ENCODE measurements around the gene CUEDC1.

The CUEDC1 gene, protein sequence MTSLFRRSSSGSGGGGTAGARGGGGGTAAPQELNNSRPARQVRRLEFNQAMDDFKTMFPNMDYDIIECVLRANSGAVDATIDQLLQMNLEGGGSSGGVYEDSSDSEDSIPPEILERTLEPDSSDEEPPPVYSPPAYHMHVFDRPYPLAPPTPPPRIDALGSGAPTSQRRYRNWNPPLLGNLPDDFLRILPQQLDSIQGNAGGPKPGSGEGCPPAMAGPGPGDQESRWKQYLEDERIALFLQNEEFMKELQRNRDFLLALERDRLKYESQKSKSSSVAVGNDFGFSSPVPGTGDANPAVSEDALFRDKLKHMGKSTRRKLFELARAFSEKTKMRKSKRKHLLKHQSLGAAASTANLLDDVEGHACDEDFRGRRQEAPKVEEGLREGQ

DNA sequence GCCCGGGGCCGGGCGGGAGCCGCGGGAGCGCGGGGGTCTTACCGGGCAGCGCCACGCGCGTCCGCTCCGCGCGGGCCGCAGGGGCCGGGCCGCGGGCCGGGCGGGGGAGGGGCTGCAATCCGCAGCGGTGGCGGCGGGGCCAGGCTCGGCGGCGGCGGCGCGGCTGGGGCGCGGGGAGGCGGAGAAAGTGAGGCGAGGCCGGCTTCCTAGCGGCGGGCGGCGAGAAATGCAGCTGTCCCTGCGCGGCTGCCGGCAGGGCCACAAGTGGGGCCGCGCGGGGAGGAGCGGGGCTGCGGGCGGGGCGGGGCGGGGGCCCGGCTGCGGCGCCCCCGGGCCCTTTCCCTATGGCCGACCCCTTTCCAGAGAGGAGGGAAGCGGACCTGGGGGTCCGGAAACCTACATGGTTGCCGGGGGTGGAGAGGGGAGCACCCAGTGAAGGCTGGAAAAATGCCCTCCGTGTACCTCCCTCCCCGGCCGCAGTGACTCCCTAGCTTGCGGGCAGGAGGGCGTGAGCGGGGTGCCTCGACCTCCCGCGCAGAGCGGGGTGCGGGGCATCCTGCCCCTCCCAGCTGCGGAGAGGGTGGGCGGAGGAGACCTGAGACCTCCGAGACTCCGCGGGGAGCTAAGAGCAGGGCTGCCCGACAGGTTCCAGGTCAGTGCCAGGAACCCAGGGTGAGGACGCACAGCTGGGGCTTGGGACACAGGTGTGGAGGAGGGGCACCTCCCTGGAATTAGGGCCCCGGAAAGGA is at the start of gene CUEDC1:
CUEDC1 (minus strand) TSS at position 230 of the 749 bp plus-strand sequence. CDS start 69,848 bp downstream, outside the sequence.
- DNase-seq (ENCODE audit: low read depth in 2 of 2): peak; percentile 26 to 37

DNA sequence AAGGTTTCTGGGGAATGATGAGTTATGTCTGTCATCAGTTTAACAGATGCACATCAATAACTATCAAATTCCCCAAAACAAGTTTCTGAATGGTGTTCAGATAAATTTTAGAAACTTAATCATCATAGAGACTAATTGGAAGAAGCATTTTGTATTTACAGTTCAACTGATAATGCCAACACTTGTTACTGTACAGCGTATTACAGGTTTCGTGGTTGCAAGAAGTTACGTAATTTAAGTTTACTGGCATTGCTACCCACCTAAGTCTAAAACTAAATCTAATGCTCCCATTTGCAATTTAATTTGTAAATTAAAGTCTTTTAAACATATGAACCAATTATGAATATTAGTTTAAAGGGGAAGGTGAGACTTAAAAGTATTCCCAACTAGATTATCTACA is 48.8 kb upstream of the CUEDC1 start:
- no peak for DNase-seq (ENCODE audit: low read depth in 2 of 2)

DNA sequence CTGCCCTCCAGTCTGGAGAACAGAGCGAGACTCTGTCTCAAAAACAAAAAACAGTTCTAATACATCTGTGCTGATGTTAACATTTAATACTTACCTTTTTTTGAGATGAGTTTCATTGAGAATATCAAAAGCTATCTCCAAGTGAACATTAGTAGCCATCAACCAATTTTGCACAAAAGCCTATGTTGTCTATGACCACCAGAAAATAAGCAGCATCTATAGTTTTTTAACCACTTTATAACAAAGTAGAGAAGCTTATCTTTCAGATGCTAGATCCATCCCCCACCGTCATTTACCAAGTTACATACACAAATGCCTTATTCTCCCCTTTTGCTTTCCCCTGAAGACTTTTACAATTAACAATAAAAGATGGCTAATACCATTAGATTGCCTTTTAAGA is 47.8 kb upstream of the CUEDC1 start:
- DNase-seq (ENCODE audit: low read depth in 2 of 2): no peak

DNA sequence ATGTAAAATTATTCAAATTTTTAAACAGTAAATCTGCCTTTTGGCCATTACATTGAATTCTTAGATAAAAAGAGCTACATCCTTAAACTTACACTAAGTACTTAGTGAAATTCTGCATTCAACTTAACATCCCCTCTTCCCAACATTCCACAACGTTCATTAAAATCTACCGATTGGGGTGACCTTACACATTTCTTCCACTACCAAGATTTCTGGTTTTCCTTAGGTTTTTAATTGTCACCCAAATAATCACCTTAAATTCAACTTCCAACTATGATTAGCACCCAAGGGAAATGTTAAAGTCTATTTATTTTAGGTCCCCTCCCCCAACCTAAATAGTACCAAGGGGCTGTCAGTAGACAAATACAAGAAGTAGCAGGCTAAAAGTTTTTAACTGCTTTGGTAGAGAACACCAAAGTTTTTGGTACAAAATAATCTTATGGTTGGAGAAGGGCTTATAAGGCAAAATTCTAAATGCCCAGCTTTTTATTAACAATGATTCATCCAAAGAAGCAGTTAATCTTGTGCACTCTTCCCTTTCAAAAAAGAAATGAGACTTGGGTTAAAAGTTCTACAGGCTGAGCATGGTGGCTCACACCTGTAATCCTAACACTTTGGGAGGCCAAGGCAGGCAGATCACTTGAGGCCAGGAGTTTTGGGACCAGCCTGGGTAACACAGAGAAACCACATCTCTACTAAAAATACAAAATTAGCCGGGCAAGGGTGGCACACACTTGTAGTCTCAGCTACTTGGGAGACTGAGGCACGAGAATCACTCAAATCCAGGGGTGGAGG is 47.1 kb upstream of the CUEDC1 start:
- DNase-seq (ENCODE audit: low read depth in 2 of 2): no peak

DNA sequence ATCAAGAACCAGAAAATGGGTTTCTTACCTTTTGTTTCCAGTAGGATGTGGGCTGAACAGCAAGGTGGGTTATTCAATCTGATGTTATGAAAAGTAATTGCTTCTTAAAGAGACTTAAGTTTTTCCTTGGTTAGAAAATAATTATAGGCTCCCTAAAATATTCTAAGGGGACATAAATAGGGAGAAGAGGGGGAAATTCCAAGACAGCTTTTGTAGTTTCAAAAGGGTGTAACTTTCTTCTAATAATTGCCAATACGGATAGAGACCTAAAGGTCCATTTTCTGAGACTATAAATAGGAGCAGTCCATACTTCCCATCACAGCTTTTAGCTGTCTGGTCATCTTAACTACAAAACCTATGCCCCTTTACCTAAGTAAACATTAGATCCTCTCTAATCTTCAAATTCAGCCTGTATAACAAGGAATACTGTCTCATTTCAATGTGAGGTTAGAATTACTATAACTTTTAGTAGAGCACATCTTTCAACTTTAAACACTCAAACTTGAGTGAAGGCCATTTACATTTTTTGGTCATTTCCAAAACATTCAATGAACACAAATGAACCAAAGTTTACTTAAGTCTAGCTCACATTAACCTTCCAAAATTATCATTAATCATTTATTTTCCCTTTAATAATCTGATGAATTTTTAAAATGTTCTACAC is 46.4 kb upstream of the CUEDC1 start:
- DNase-seq (ENCODE audit: low read depth in 2 of 2): no peak

DNA sequence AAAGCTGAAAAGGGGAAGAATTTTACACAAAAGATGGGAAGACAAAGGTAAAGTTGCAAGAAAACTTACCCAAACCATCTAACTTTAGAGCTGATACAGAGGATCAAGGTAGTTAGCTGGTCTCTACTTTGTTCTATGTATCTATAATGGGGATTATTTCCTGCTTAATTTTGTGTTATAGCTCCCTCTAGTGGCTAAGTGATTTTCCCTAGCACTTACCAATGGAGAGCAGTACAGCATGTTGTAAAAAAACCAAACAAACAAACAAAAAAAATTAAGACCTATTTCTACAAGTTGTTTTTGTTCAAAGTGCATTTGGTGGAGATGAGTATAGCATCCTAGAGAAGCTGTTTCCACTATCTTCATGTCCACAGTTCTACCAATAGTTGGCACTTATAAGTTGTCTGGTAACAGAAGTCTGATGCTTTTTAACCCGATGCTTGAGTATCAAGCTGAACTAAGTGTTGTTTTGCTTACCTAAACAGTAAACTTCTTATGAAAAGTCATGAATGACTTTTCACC is 44.3 kb upstream of the CUEDC1 start:
- DNase-seq (ENCODE audit: low read depth in 2 of 2): no peak

DNA sequence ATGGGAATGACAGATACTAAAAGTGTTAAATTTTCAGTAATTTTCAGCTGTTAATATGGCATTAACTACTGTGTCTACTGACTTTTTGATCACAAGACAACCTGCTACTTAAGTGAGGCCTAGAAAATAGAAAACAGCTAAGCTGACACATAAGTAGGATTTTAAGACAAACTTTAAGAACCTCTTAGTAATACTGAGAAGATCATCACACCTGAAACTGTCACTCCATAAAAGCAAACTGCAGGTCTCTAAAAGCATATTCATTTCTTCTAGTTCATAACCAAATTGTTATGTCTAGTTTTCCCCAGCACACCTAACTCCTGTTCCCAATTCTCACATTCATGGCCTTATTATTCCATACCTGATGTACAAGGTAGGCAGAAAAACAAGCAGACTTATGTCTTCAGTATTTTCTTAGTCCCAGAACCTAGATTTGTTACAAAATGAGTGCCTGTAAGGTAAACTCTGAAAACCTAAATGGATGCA is 43.8 kb upstream of the CUEDC1 start:
- no peak for DNase-seq (ENCODE audit: low read depth in 2 of 2)

DNA sequence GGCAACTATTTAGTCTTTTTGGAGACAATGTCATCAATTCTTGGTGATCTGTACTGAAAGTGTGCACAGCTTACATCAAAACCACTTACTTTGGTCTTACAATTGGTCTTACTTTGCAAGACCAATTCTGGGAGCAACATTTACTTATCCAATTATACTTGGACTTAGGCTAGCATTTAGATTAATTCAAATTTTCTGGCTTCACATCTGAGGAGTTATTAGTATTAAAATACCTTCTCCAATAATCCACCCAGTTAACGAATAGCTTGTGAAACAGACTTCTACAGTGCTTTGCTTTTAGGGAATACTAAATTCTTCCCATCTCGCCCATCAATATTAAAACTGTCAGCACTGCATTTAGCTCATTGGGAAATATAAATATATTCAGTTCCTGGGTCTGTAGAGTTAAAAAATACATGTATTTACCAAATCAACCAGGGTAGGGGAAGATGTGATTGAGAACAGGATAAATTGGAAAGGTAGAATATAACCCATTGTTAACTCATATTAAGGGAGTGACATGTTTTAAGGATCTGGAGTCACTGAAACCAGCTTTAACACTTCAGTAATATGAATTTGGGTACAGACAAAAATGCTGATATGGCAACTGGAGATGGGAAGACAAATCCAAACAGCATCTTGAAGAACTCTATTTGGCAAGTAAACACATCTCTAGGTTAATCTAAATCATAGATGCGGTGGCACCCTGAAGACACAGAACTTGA is 42.0 kb upstream of the CUEDC1 start:
- DNase-seq (ENCODE audit: low read depth in 2 of 2): no peak

DNA sequence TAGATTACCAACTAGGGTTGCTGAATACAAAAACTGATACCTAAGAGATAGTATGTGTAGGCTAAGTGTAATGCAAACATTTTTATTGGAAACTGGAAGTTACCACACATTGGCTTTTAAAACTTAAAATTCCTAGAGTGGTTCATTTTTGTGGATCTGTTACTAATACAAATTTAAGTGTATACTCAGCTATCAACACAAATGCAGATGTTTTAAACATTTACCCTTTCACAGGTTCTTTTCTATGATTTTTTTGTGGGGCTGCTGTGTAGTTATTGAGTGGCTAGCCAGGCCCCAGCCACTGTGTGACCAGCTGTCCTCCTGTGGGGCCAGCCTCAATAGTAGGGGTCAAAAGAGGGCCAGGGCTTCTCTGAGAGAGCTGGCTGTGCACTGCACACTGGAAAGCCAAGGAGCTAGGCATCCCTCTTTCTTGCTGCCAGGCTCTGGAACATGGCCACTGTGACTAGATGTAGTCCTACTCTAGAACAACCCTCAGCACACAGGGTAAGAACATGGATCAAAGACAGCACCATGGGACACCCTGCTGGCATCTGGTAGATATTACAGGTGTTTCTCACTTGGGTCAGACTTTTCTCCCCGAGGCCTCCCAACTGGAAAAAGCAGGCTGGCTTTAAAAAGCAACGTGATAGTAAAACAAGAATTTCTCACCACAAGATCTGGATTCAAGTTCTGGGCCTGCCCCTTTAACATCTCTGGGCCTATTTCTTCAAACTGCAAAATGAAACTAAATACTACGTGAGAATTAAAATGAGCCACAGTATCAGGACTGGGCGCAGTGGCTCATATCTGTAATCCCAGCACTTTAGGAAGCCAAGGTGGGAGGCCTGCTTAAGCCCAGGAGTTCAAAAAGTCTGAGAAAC is 40.1 kb upstream of the CUEDC1 start:
- DNase-seq (ENCODE audit: low read depth in 2 of 2): peak in 1 of 2 donors; percentile 13

DNA sequence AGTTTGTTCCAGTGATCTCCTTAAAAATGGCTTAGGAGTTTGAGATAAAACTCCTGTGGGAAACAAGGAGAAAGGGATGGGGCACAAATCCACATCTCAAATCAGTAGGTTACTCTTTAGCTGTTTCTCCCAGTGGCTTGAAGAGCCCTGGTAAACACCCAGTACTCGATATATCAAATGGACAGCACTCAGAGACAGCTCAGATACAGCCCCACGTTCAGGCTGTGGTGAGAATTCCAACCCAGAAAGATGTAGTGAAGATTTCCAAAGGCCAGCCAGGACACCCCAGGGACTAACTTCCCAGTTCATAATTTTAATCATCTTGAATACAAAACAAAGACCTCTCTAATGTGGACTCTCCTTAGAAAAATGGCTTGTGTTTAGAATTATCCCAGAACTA is 39.2 kb upstream of the CUEDC1 start:
- DNase-seq (ENCODE audit: low read depth in 2 of 2): no peak

DNA sequence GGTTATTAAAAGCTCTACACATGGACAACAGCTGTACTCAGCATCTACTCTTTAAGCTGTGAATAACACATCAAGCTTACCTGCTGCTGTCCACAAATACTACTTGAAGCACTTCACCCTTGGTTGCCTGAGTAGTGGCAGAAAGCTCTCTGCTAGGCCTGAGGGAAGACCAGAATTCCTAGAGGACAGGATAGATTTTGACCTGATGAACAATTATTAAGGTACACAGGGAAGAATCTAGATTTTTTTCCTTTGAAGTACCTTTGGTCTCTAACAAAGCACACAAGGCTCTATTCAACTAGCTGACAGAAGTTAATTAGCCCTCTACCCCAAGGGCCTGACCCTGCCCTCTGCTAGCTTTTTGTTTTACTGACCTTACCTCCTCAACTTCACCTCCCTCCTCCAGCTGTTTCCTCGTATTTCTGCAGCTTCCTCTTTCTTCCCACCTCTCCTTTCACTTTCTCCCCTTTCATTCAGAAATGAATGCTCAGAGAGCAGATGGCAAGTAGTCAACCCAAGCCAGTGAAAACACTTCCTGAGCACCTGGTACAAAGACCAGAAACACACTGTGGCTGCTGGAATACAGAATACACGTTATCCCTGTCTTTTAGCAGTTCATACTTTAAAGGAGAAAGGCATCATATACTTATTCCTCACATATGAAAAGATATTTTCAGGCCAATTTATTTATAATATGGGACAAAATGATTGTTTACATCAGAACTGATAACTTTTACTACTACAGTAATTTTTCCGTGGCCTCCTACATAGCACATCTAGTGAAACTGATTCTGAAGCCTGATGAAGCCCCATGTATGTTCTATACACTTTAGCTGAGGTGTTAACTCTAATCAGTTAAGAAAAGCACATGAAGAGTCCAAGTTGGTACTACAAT is 38.5 kb upstream of the CUEDC1 start:
- DNase-seq (ENCODE audit: low read depth in 2 of 2): no peak

DNA sequence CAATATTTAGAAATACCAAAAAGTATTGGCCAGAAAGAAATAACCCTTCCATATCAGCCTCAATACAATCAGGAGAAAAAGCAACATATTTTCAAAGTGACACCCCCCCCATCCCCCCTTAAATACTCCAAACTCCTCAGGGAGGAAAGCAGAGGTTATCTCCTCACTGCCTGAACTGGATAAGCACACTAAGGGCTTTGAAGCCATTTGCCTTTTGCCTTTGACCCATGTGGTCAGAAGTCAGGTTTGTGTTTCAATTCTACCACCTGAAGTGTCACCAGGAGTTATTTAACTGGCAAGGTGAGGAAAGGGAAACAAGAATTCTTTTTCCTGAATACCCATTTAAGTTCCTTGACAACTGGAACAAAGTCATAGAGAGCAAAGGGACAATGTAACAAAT is 36.3 kb upstream of the CUEDC1 start:
- no peak for DNase-seq (ENCODE audit: low read depth in 2 of 2)

DNA sequence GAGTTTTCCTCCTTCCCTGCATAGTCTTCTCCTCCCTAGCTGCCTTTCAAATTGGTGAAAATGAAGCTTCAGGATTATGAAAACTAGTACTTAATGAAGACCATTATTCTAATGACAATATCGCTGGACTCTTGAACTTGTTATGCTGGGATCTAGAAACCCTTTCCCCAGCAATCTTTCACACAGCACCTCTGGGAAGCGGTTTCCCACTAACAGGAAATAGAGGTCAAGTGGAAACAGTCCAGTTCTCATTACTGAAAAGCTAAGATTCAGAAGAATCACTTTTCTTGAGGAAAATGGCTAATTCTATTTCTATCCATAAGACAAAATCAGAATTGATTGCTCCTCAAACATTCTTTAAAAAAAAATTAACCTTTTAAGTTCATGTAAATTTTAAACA is 34.8 kb upstream of the CUEDC1 start:
- DNase-seq (ENCODE audit: low read depth in 2 of 2): no peak

DNA sequence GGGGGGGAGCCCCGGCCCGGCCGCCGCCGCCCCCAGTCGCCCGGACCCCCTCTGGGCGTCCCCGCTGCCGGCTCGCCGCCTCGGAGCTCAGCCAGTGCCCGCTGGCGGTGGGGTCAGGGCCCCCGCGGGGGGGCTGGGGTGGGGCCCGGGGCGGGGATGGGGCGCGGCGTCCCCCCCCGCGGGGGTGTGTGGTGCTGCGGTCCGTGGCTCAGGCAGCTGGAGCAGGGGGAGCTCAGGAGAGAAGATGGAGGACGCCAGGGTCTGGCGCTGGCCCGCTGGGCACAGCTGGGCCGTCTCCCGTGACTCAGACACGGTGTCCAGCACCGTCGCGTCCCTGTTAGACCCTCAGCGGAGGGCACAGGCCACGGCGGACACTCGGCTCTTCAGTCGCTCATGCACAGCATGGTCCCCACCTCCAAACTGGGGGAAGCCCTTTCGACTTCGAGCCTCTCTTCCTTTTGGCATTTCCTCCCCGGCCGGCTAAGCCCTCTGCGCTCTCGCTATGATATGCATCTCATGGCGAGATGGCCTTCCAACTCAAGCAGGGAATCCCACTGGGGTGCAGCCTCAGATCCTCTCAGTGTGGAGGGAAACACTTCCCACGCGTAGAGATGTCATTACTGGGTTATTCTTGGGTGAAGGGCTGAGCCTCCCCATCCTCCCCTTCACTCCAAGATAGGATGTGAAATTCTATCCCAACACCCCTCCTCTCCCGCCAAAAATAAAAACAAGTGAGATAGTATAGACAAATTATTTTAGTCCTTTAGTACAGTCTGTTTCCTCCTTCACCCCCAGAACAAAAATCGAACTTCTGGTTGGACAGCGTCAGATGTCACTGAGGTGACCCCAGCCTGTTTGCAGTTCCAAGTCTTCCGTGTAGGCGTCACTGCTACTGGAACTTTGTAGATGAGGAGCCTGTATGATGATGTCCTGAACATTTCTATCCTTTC is 33.4 kb upstream of the CUEDC1 start:
- peak; percentile 38 for DNase-seq (ENCODE audit: low read depth in 2 of 2)

DNA sequence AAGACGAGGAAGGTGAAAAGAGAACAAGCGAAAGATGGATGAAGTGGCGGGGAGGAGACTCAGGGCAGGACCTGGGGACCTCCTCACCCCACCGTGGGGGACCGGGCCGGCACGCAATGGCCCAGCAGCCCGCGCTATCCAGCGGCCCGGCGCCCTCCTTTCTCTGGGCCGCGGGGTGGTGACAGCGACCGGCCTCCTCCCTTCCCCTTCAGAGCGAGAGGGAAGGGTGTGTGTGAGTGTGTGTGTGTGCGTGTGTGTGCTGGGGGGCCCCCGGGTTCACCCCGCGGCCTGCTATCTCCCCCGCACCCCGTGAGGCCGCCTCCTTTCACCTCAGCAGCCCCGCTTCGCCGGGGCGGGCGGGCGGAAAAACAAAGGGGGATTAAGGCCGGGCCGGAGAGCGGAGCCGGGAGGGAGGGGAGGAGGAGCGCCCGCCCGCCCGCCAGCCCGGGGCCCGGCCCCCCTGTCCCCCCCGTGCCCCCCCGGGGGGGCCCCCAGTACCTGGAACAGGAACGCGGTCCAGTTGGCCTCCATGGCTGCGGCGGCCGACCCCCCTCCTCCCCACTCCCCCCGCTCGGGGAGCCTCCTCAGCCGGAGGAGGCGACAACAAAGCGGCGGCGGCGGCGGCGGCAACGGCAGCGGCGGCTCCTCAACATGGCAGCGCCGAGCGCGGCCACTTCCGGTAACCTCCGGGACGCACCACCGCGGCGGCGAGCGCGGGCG is 32.5 kb upstream of the CUEDC1 start, which contains the start of gene VEZF1:
VEZF1 (minus strand) TSS at position 674 of the 720 bp plus-strand sequence; CDS start at position 531, 143 bp downstream.
- peak; percentile 51 to 56 for DNase-seq (ENCODE audit: low read depth in 2 of 2)

DNA sequence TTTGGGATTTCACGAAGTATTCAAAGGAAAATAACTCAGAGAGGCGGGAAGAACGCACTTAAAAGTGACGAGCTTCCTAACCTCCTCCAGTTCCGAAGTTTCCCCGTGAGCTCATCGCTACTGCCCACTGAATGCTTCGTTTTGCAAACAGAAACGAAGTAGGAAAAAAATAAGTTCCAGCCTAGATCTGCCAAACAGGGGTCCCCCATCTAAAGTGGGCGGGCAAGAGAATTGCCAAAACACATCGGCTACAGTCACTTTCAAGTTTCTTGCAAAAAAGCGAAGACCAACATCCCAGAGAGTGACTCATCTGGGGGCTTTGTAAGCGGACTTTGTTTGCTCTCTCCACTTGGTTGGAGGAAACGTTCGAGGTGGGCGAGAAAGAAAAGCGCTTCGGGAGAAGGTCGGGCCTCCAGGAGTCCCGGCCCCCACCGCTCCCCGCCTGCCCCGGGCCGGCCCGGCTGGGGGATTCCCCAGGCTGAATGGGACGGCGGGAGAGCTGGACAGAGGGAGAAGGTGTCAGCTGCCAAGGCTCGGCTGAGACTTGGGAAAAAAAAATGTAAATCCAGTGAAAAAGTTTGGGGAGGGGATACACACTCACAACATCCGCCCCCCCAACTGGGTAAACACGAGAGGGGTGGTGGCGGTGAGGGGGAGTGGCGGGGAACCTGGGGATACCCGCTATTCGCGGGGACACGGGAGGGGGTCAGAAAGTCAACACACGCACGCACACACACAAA is 31.8 kb upstream of the CUEDC1 start:
- DNase-seq (ENCODE audit: low read depth in 2 of 2): peak in 1 of 2 donors; percentile 7

All from stimulated activated CD8-positive, alpha-beta memory T cell treated with anti-CD3 and anti-CD28 coated beads, Interleukin-7, amount 100 ng/mL, for 1 hour (primary cell).